ENCODE data around the gene PLEKHM2. TPM values are rescaled to one million over a fixed set of nuclear protein-coding genes. Genes with fewer than 3 reads are reported as not detected.

PLEKHM2 gene
- 10 to 100 TPM; 51.3 to 61.6 (median 55.2) TPM for total RNA-seq

- no peaks in the 10 kb centered on the region for H3K36me3 ChIP-seq
- DNase-seq (ENCODE audit: low spot score in 2 of 2), result no peak
Measured at GRCh38 chr1:15684042-15684461, at the start of gene PLEKHM2. PLEKHM2 (plus strand) TSS chr1:15684320; CDS start chr1:15684559, 239 bp downstream.

GRCh38 chr1:15636436-15636835 is 47.7 kb upstream of the PLEKHM2 start:
- TF ChIP-seq EP300 (IDR thresholded peaks at IDR 0.05) (no peak), POLR2A (IDR thresholded peaks at IDR 0.05) (no peak), POLR2AphosphoS5 (IDR thresholded peaks at IDR 0.05) (no peak)
- TF ChIP-seq, protein P1, sequence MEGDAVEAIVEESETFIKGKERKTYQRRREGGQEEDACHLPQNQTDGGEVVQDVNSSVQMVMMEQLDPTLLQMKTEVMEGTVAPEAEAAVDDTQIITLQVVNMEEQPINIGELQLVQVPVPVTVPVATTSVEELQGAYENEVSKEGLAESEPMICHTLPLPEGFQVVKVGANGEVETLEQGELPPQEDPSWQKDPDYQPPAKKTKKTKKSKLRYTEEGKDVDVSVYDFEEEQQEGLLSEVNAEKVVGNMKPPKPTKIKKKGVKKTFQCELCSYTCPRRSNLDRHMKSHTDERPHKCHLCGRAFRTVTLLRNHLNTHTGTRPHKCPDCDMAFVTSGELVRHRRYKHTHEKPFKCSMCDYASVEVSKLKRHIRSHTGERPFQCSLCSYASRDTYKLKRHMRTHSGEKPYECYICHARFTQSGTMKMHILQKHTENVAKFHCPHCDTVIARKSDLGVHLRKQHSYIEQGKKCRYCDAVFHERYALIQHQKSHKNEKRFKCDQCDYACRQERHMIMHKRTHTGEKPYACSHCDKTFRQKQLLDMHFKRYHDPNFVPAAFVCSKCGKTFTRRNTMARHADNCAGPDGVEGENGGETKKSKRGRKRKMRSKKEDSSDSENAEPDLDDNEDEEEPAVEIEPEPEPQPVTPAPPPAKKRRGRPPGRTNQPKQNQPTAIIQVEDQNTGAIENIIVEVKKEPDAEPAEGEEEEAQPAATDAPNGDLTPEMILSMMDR (IDR thresholded peaks at IDR 0.05), result no peak
- 88% methylated on average over 4 of the region's 4 CpGs for WGBS
- H3K4me1 ChIP-seq, result no peaks in the 10 kb centered on the region
- no peak for DNase-seq (ENCODE audit: low spot score in 2 of 2)
- no peaks in the 10 kb centered on the region for H3K9me3 ChIP-seq
- no peak overlapping the region for H3K27ac ChIP-seq
- peaks cover 89% of the 10 kb centered on the region for H3K36me3 ChIP-seq
- H3K27me3 ChIP-seq, result no peaks in the 10 kb centered on the region
- H3K4me3 ChIP-seq, result no peak overlapping the region

More at GRCh38 chr1:15684042-15684461, at the start of gene PLEKHM2:
- peak within 1 kb of the TSS; percentile 97 for H3K27ac ChIP-seq
- 0% methylated on average over 6 of the region's 52 CpGs for WGBS
- peaks cover 52% of the 10 kb centered on the region for H3K4me1 ChIP-seq
- peak within 1 kb of the TSS; percentile 94 for H3K4me3 ChIP-seq
- no peaks in the 10 kb centered on the region for H3K9me3 ChIP-seq
- TF ChIP-seq POLR2A (IDR thresholded peaks at IDR 0.05) (peak in 1 of 2 donors; percentile 75), EP300 (IDR thresholded peaks at IDR 0.05) (no peak)
- no peaks in the 10 kb centered on the region for H3K27me3 ChIP-seq

DNA sequence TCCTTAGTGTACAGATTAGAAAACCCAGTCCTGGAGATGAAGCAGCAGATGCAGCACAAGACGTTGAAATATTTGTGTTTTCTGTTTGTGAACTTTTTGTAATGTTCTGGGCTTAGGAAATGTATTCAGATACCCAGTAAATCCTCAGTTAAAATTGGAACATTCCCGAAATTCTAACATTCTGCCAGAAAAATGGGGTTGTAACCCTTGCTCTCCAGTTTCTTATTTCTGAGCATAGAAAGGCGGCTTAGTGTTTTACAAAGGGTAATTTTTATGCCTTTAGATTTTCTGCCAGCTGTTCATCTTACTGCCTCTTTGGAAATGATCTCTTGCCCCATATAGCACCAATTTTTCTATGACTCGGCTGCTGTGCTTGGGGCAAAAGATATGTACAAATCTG is 46.3 kb upstream of the PLEKHM2 start:
- 79% methylated on average over 4 of the region's 4 CpGs for WGBS
- TF ChIP-seq, protein P1 (IDR thresholded peaks at IDR 0.05), result no peak
- TF ChIP-seq EP300 (IDR thresholded peaks at IDR 0.05) (no peak), POLR2A (IDR thresholded peaks at IDR 0.05) (no peak), POLR2AphosphoS5 (IDR thresholded peaks at IDR 0.05) (no peak)
- Histone ChIP-seq H3K27ac (no peak overlapping the region), H3K4me3 (no peak overlapping the region), H3K4me1 (no peaks in the 10 kb centered on the region), H3K27me3 (no peaks in the 10 kb centered on the region), H3K9me3 (no peaks in the 10 kb centered on the region), H3K36me3 (peaks cover 84% of the 10 kb centered on the region)
- DNase-seq (ENCODE audit: low spot score in 2 of 2), result no peak

GRCh38 chr1:15639262-15639661 is 44.9 kb upstream of the PLEKHM2 start:
- Histone ChIP-seq H3K9me3 (no peaks in the 10 kb centered on the region), H3K27me3 (no peaks in the 10 kb centered on the region), H3K4me1 (no peaks in the 10 kb centered on the region), H3K27ac (no peak overlapping the region), H3K4me3 (no peak overlapping the region), H3K36me3 (peaks cover 84% of the 10 kb centered on the region)
- no peak for DNase-seq (ENCODE audit: low spot score in 2 of 2)
- no peak for TF ChIP-seq EP300 (IDR thresholded peaks at IDR 0.05)

- no peak for TF ChIP-seq POLR2AphosphoS5 (IDR thresholded peaks at IDR 0.05)
- TF ChIP-seq EP300 (IDR thresholded peaks at IDR 0.05), result no peak
- TF ChIP-seq, protein P1 (IDR thresholded peaks at IDR 0.05), result no peak
- TF ChIP-seq POLR2A (IDR thresholded peaks at IDR 0.05), result no peak
- H3K27ac ChIP-seq, result no peak overlapping the region
- no peak for DNase-seq (ENCODE audit: low spot score in 2 of 2)
- H3K36me3 ChIP-seq, result peaks cover 82% of the 10 kb centered on the region
- no peaks in the 10 kb centered on the region for H3K27me3 ChIP-seq
- over 99% methylated on average over 4 of the region's 4 CpGs for WGBS
- H3K4me3 ChIP-seq, result no peak overlapping the region
- no peaks in the 10 kb centered on the region for H3K4me1 ChIP-seq
- no peaks in the 10 kb centered on the region for H3K9me3 ChIP-seq
Measured at GRCh38 chr1:15639931-15640330, 44.2 kb upstream of the PLEKHM2 start.

DNA sequence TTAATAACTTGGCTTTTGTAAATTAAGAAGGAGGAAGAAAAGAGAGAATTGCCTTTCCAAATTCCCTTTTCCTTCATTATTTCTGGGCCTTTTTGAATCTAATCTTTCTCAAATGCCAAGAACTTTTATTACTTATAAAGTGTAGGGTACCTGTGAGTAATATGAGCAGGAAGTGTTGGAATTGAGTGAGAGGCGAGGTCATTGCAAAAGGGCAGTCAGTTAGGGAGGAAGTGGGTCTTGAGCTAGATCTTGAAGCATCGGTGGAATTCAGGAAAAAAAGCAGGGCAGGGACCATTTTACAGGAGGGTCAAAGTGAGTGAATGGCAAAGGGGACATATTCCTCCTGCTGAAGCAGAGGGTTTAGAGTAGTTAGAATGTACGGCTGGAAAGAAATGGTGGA is 43.5 kb upstream of the PLEKHM2 start:
- Histone ChIP-seq H3K27me3 (no peaks in the 10 kb centered on the region), H3K4me1 (no peaks in the 10 kb centered on the region), H3K9me3 (no peaks in the 10 kb centered on the region), H3K36me3 (peaks cover 82% of the 10 kb centered on the region), H3K27ac (no peak overlapping the region), H3K4me3 (no peak overlapping the region)
- no peak for TF ChIP-seq POLR2AphosphoS5 (IDR thresholded peaks at IDR 0.05)
- TF ChIP-seq EP300 (IDR thresholded peaks at IDR 0.05), result no peak
- TF ChIP-seq POLR2A (IDR thresholded peaks at IDR 0.05), result no peak
- TF ChIP-seq, protein P1 (IDR thresholded peaks at IDR 0.05), result no peak
- no peak for DNase-seq (ENCODE audit: low spot score in 2 of 2)
- WGBS, result 90% methylated on average over 3 of the region's 3 CpGs

All from suprapubic skin (tissue), 4 donors.